Measurements from ENCODE around the gene PER2. TPM values are rescaled to one million over a fixed set of nuclear protein-coding genes. Genes with fewer than 3 reads are reported as not detected.
A peak's percentile ranks its signal among the peaks of the same experiment; 100 is the strongest.

The PER2 gene
- total and polyA plus RNA-seq, 8 donors, result 7.7 to 14.2 (median 8.8) TPM

GRCh38 chr2:238263204-238264071, 25.0 kb downstream of the PER2 start:
- intact Hi-C loops (cut with DNase I), result loop anchor here in 1 of 2 donors (10.0 kb wide), 1 partner anchor 409 kb away; the partner anchor contains the start of gene RAMP1
- Histone ChIP-seq H3K9me3 (no peaks in the 10 kb centered on the region), H3K36me3 (peaks cover 0 to 61% of the 10 kb centered on the region in 2 donors), H3K27ac (peak overlapping the region; percentile 48 to 67), H3K4me1 (peaks cover 14 to 29% of the 10 kb centered on the region in 2 donors), H3K27me3 (no peaks in the 10 kb centered on the region), H3K4me3 (no peak overlapping the region)
- ATAC-seq (peak; percentile 93), DNase-seq (peak; percentile 81 to 93 (median 91))
- TF ChIP-seq CTCF (IDR thresholded peaks at IDR 0.05), result peak; percentile 75 to 77

GRCh38 chr2:238262496-238263122, 25.8 kb downstream of the PER2 start:
- H3K27ac ChIP-seq, result peak overlapping the region in 1 of 2 donors; percentile 67
- H3K36me3 ChIP-seq, result peaks cover 0 to 61% of the 10 kb centered on the region in 2 donors
- no peak for TF ChIP-seq CTCF (IDR thresholded peaks at IDR 0.05)
- no peak overlapping the region for H3K4me3 ChIP-seq
- DNase-seq (peak in 1 of 4 donors; percentile 41), ATAC-seq (no peak)
- H3K4me1 ChIP-seq, result peaks cover 14 to 29% of the 10 kb centered on the region in 2 donors
- no peaks in the 10 kb centered on the region for H3K27me3 ChIP-seq
- intact Hi-C loops (cut with DNase I), result loop anchor here in 1 of 2 donors (10.0 kb wide), 1 partner anchor 408 kb away; the partner anchor contains the start of gene RAMP1
- H3K9me3 ChIP-seq, result no peaks in the 10 kb centered on the region

- peaks cover 0 to 60% of the 10 kb centered on the region in 2 donors for H3K36me3 ChIP-seq
- no peak overlapping the region for H3K4me3 ChIP-seq
- intact Hi-C loops (cut with DNase I), result loop anchor here in 1 of 2 donors (10.0 kb wide), 1 partner anchor 407 kb away; the partner anchor contains the start of gene RAMP1
- ATAC-seq (no peak), DNase-seq (peak in 1 of 4 donors; percentile 48)
- peaks cover 14 to 29% of the 10 kb centered on the region in 2 donors for H3K4me1 ChIP-seq
- peak overlapping the region in 1 of 2 donors; percentile 67 for H3K27ac ChIP-seq
- H3K9me3 ChIP-seq, result no peaks in the 10 kb centered on the region
- H3K27me3 ChIP-seq, result no peaks in the 10 kb centered on the region
- no peak for TF ChIP-seq CTCF (IDR thresholded peaks at IDR 0.05)
Measured at GRCh38 chr2:238261718-238262375, 26.6 kb downstream of the PER2 start.

DNA sequence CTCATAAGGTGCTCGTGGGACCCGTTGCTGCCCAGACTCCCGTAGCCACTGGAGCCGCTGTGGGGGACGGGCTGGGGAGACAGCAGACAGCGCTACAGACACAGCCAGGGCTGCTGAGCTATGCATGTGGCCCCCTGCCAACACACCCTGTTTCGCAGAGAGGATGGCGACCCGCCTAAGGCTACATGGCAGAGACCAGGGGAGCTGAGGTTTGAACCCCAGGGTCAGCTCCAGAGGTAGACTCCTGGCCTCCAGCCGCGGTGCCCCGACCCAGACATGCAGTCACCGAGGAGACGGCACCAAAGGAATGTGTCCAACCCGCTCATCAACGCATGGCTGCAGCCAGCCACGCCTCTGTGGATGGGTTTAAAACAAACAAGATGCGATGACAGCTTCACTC, 27.5 kb downstream of the PER2 start:
- Histone ChIP-seq H3K4me1 (peaks cover 14 to 29% of the 10 kb centered on the region in 2 donors), H3K27me3 (no peaks in the 10 kb centered on the region), H3K27ac (no peak overlapping the region), H3K36me3 (peaks cover 0 to 65% of the 10 kb centered on the region in 2 donors), H3K4me3 (no peak overlapping the region), H3K9me3 (no peaks in the 10 kb centered on the region)
- DNase-seq, result peak in 1 of 4 donors; percentile 73
- intact Hi-C loops (cut with DNase I), result loop anchor here in 1 of 2 donors (10.0 kb wide), 1 partner anchor 406 kb away; the partner anchor contains the start of gene RAMP1
- ATAC-seq, result no peak
- no peak for TF ChIP-seq CTCF (IDR thresholded peaks at IDR 0.05)
